OCI-M2 (cell line): ENCODE results near the gene PEPD.

ENCODE experiments used
- DNase-seq: peaks from one replicate; lab custom pipeline; 2025; ENCODE audit not compliant: unreplicated experiment; lab: John Stamatoyannopoulos, UW

PEPD gene

GRCh38 chr19:33546656-33547055 lies 25.1 kb upstream of the PEPD start:
- no peak for DNase-seq

DNA sequence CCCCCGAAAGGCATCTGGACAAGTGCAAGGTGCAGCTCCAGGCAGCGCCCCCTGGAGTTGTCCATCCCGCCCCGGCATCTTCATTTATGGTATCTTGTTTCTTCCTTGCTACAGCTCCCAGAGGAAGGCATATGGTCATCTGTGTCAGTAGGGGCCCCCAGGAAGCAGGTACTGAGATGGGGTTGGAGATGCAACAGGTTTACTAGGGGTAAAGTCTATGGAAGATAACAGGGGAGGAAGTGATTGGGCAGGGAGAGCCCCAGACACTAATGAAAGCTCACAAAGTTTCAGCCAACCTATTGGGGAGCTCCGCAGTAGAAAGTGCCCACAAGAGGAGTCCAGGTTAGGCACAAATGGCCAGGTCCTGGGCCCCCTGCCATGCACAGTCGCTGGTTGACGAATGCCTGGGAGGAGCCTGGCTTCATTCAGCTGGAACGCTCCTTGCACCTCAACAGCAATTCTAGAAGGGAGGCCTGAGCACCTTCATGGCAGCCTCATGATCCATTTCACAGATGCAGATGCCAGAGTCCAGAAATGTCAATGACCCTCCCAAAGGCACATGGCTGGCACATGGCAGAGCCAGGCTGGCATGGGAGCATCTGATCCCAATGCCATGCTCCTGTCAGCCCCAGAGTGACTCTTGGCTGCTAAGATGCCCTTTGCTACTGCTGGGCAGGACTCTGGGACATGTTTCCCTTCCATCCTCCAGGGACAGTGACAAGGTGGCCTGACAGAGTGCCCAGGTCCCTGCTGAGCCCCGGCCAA lies 23.8 kb upstream of the PEPD start:
- DNase-seq: no peak

- DNase-seq: no peak
Observed at GRCh38 chr19:33535226-33535625, 13.6 kb upstream of the PEPD start.

GRCh38 chr19:33532859-33533460 lies 11.4 kb upstream of the PEPD start:
- DNase-seq: no peak

- no peak for DNase-seq
Observed at GRCh38 chr19:33530842-33531241, 9.3 kb upstream of the PEPD start.

- DNase-seq: no peak
Observed at GRCh38 chr19:33530296-33530695, 8.7 kb upstream of the PEPD start.

DNA sequence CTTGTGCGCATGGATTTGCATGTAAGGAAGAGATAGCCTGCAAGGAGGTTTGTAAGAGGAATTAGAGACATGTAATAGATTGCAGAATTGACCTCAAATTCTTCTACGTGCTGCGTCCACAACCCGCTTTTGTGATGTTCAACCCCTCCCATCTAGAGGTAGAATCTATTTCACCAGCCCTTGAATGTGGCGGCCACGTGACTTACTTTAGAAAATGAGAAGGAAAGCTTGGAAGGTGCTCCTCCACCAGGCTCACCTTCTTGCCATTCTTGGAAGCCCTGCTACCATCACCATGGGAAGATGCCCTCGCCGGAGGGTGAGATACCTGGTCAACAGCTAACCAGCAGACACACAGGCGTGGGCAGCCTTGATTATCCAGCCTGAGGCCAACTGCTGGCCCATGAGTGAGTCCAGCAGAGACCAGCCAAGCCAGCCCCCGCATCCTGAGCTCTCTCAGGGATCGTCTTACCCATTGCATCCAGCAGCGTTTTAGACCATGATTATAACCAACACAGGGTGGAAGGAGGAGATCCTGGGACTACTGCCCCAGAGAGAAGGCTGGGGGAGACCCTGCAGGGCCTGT lies 7.6 kb upstream of the PEPD start:
- no peak for DNase-seq

DNA sequence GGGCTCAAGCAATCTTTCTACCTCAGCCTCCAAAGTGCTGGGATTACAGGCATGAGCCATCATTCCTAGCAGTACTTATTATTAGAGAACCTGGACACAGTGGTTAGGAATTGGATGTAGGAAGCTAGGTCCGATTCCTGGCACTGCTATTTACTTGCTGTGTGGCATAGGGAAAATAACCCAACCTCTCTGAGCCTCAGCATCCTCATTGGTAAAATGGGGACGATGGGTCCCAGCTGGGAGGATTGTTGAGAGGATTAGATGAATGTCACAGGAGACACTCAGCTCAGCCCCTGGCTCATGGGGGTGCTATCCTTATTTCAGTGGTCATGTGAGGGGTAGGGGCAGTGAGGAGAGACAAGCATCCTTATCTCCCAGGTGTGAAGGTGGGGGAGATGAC lies 6.8 kb upstream of the PEPD start:
- no peak for DNase-seq

DNA sequence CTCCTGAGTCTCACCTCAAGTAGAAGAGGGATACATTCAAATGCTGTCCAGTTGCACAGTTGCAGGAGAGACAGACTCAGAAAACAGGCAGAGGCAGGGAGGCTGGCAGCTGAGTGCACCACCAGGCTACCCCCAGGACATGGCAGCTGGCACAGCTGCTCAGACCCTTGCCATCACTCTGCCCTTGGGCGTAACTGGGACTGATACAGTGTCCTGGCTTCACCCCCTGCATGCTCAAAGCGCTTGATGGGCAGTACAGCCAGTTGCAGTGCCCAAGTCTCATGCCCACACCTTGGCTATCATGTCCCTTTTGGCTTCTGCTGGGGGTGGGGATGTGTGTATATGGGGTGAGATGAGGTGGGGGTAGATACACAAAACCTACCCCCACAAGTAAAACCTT lies 5.5 kb upstream of the PEPD start:
- DNase-seq: no peak

DNA sequence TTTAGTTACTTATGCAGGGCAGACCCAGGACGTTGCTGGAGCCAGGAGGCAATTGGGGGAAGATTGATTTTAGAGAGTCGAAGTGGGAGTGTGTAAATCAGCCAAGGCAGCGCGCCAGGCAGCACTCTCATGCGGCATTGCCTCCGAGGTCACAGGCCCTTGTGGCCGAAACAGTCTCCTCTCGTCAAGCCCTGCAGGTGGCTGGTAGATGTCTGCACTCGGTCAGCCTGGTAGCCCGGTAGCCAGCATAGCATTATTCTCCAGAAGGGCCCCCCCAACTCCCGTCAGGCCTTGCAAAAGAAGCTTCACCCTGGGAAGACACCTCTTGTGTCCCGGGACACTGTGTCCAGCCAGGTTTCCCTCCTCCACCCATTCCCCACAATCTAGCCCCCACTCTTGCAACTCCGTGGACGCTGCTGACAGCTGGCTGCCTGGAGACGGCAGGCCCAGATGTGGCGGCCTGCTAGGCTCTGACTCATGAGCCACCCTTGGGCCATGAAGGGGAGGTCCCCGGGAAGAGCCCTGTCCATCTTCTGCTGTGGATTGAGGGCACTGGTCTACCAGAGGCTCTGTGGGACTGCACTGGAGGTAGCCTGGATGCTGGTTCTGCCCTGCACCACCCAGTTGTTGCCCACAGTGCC lies 2.6 kb upstream of the PEPD start:
- no peak for DNase-seq

- no peak for DNase-seq
Observed at GRCh38 chr19:33523167-33523566, 1.6 kb upstream of the PEPD start.

DNA sequence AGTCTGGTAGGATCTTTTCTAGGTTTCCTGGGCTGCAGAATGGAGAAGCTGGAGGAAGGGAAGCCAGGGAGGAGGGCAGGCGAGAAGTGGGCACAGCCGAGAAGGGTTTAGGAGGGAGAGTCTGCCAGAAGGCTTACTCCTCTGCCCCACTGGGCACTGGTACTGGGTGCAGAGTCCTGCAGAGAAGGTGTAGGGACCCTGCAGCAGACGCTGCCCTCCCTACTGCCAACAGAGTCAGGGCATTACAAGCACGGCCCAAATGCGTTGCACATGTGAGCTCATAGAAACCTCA lies 726 bp upstream of the PEPD start:
- no peak for DNase-seq

DNA sequence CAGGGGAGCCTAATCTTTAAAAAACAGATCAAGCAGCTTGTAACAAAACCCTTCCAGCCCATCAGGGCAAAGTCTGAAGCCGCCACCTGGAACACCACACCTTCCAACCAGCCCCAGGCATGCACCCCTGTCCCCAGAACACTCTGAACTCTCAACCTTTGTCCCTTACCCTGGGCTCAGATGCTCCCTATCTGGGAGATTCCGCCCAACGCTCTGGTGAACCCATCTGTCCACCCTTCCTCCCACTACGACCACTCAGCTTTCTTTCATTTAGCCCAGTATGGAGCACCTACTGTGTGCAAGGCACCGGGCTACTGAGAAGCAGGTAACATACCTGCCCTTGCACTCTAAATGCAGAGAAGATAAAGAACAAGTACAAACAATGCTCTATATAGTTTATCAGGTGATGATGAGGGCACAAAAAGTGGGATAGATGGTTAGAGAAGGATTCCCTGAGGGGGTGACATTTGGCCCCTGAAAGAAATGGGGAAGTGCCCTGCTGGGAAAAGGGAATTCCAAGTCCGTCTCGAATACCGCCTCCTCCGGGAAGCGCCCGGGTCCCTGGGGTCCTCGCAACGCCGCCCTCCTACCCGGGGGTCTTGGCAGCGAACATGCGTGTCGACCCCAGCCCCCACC lies 629 bp downstream of the PEPD start:
- DNase-seq: no peak

GRCh38 chr19:33520048-33520643 lies 1.4 kb downstream of the PEPD start:
- no peak for DNase-seq

DNA sequence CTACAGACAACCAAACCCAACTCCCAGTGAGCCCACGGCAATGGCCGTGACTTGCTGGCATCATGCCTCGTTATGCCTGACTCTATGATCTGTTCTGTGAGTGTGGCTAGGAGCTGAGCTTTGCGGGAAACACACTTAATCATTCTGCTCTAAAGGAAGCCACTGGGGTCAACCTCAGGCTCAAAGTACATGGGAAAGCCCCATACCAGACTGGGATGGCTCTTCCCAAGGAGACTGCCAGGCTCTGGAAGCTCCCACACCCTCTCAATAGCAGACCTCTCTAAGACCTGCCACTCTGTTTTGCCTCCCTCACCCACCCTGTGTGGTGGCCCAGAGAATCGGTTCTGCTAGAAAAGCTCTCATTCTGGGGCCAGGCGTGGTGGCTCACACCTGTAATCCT lies 2.2 kb downstream of the PEPD start:
- DNase-seq: no peak

- DNase-seq: no peak
Observed at GRCh38 chr19:33518541-33518940, 3.0 kb downstream of the PEPD start.

GRCh38 chr19:33517922-33518321 lies 3.7 kb downstream of the PEPD start:
- no peak for DNase-seq

DNA sequence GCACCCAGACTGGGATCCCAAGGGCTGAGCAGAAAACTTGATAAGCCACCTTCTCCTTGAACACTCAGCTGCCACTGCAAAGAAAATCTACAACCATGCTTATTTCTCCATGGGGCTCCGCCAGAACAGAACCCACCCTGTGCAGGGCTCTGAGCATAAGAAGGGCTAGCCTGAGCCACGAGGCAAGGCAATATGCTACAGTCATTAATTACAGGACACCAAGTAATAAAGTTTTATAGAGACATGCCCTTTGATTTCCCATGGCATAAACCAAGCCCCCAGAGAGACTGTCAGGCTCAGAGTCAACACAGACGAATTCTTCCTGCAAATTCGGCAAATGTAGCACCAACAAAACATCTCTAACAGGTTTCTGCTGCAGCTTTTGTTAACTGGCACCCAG lies 5.7 kb downstream of the PEPD start:
- no peak for DNase-seq

- no peak for DNase-seq
Observed at GRCh38 chr19:33514885-33515551, 6.6 kb downstream of the PEPD start.

GRCh38 chr19:33513424-33513823 lies 8.2 kb downstream of the PEPD start:
- no peak for DNase-seq

GRCh38 chr19:33512580-33513137 lies 8.9 kb downstream of the PEPD start:
- DNase-seq: no peak
